GM12864 (cell line): ENCODE measurements around the gene EHMT1.
A peak's percentile ranks its signal among the peaks of the same experiment; 100 is the strongest.

Experiments
- DNase-seq: peaks from one replicate; pipeline ENCODE4 v3.0.0-alpha.2; 2011; ENCODE audit warnings: low read depth
- H3K4me3 ChIP-seq: 2 replicates; pipeline ENCODE4 v1.5.1; 2011; ENCODE audit warnings: mild to moderate bottlenecking, low read depth, low read length, control low read depth
- TF ChIP-seq, protein P1 (sequence below): IDR thresholded peaks from 2 replicates; pipeline ENCODE4 v1.5.1; 2011; ENCODE audit warnings: low read depth, mild to moderate bottlenecking, moderate library complexity, low read length, control low read depth, inconsistent platforms; ENCODE audit errors: missing control alignments

The EHMT1 gene

DNA sequence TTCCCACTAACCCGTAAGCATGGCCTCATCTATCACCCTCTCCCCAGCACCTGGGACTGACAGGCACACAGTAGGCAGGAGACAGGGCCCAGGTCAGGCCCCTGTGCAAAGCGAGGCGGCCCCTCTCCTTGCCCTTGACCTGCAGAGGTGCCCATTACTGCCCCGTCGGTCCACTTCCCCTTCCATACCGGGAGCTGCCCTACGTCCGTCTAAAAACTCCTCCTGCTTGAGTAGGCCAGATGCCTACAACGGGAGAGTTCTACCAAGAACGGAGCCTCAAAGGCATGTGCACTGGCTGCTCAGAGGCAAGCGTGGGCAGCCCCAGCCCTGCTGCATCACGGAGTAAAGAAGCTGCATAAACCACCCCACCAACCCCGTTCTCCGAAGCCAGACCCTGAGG is 35.5 kb upstream of the EHMT1 start:
- DNase-seq: no peak
- TF ChIP-seq, protein P1, sequence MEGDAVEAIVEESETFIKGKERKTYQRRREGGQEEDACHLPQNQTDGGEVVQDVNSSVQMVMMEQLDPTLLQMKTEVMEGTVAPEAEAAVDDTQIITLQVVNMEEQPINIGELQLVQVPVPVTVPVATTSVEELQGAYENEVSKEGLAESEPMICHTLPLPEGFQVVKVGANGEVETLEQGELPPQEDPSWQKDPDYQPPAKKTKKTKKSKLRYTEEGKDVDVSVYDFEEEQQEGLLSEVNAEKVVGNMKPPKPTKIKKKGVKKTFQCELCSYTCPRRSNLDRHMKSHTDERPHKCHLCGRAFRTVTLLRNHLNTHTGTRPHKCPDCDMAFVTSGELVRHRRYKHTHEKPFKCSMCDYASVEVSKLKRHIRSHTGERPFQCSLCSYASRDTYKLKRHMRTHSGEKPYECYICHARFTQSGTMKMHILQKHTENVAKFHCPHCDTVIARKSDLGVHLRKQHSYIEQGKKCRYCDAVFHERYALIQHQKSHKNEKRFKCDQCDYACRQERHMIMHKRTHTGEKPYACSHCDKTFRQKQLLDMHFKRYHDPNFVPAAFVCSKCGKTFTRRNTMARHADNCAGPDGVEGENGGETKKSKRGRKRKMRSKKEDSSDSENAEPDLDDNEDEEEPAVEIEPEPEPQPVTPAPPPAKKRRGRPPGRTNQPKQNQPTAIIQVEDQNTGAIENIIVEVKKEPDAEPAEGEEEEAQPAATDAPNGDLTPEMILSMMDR: no peak
- no peak overlapping the region for H3K4me3 ChIP-seq

DNA sequence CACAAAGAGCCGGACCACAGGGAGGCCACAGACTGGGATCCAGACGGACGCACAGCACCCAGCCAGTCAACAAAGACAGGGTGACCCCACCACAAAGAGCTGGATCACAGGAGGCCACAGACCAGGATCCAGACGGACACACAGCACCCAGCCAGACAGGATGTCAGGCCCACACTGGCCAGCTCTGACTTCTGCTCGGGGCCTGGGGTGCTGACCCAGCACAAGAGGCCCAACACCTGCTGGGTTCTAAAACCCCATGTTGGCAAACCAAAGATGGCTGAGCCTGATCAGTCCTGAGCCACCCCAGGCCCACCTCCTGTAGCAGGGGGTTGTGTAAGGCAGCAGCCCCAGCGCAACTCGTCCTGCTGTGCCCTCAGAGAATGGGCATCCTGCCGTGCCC is 34.8 kb upstream of the EHMT1 start:
- DNase-seq: no peak
- no peak overlapping the region for H3K4me3 ChIP-seq
- TF ChIP-seq, protein P1: no peak

DNA sequence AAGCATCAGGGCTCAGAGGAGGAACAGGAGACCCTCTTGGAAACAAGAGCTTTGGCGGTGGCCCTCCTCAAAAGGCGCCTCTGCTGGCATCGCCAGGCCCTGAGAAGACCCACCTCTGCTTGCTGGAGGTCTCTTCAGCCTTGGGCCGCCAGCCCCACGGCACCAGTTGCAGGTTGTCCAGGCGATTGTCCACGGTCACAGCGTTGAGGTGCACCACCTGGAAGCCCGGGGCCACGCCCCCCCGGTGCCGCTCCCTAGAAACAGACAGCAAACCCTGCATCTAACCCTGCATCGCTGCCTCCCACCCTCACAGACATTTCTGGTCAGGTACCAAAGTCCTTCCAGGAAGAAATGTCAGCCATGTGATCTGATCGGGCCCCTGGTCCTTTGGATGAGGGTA is 32.0 kb upstream of the EHMT1 start:
- DNase-seq: no peak
- TF ChIP-seq, protein P1: no peak
- no peak overlapping the region for H3K4me3 ChIP-seq

DNA sequence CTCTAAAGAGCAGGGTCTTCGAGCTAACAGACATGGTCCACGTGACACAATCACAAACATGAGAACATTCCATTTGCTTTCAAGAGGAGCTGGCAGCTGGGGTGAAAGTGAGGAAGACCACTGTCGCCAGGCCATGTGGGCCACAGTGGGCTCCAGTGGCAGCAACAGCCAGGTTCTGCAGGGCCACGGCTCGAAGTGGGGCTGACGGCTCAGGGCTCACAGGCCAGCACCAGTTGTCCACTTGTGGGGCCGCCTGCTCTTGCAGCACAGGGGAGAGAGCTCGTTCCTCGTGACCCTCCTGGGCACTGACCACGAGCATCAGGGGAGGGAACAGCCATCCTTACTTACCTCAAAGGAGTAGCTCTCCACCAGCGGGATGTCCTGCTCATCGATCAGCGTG is 30.5 kb upstream of the EHMT1 start:
- no peak for DNase-seq
- TF ChIP-seq, protein P1: no peak
- no peak overlapping the region for H3K4me3 ChIP-seq

DNA sequence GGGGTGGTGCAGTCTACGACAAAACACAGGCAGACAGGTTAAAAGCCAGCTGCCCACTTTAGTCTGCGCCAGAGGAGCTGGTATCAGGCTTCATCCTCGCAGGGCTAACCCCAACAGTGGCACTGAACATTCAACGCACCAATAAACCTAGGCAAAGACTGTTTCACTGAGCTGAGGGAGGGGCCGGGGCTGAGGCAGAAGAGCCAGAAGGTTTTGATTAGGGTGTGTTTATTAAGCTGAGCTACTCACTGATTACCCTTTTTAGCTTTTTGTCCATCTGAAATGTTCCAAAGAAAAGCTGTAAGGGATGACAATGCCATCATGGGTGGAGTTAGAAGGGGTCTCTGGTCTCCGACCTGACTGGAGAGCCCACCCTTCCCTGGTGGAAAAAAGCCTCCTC is 29.9 kb upstream of the EHMT1 start:
- peak overlapping the region; percentile 94 for H3K4me3 ChIP-seq

DNA sequence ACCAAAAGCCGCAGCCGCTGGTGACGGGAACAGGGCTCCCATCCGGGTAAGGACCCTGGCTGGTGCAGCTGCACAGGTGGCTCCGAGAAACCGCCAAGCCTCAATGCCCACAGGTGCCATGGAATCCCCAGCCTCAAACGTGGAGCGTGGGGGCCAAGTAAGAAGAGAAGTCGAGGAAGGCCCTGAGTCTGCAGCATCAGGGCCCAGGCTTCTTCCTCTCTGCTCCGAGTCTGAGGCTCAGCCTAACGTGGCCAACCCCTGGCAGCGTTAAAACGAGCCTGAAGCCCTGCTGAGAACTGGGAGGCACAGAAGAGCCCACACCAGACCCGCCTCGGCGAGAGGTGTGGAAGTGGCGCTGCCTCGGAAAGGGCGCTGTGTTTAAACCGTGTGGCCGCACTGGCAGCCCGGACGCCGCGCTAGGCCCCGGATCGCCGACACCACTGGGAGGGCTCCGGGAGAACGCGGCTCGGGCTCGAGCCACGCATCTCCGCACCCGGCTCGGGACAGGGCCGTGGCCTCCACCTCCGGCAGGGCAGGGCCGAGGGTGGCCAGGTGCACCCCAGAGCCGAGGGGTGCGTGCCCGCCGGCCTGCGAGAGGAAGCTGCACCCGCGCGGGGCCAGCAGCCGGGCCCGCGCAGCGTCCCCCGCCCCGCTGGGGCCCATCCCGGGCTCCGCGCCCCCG is 29.2 kb upstream of the EHMT1 start:
- peak overlapping the region; percentile 94 for H3K4me3 ChIP-seq
- DNase-seq: no peak
- TF ChIP-seq, protein P1: no peak

More for the DNA sequence above, 29.9 kb upstream of the EHMT1 start:
- no peak for DNase-seq
- TF ChIP-seq, protein P1: no peak

DNA sequence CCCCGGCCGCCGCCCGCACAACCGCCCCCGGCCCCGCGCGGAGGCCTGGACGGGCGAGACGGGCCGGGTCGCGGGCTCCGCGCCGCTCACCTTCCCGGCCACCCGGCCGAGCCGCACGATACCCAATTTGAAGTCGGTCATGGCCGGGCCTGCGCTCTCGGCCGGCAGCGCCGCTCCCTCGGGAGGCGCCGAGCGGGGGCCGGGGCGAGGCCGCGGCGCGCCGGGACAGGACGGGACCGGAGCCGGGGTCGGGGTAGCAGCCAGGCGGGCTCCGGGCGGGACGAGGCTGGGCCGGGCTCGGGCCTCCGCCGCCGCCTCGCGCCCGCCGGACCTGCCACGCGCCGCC is 28.7 kb upstream of the EHMT1 start:
- DNase-seq: no peak

More for the DNA sequence above, 28.7 kb upstream of the EHMT1 start:
- TF ChIP-seq, protein P1: no peak
- peak overlapping the region; percentile 94 for H3K4me3 ChIP-seq
